Measurements from ENCODE around the gene SMARCA2.
"Not testable (repeated sequence)": the region's sequence is repeated elsewhere in the genome, so short reads cannot be mapped to it uniquely, and the experiment has no call there.

Gene SMARCA2

DNA sequence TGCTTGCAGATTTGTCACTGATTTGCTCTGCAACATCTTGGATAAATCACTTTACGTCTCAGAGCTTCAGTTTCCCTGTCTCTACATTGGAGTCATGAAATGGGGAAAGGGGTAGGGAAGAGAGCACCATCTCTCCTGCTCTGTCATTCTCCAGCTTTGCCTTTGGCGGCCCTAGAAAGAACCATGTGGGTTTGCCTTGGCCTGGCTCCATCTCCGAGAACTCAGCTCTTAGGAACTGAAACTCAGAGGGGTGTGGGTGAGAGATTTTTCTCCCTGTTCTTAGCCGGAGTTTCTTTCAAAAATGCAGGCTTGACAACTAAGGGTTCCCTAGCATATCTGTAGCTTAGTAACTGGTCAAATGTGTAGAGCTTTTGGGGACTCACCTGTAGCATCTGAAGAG, 123.5 kb downstream of the SMARCA2 start:
- peak in 11 of 56 donors; percentile 3 to 46 (median 11) for DNase-seq

DNA sequence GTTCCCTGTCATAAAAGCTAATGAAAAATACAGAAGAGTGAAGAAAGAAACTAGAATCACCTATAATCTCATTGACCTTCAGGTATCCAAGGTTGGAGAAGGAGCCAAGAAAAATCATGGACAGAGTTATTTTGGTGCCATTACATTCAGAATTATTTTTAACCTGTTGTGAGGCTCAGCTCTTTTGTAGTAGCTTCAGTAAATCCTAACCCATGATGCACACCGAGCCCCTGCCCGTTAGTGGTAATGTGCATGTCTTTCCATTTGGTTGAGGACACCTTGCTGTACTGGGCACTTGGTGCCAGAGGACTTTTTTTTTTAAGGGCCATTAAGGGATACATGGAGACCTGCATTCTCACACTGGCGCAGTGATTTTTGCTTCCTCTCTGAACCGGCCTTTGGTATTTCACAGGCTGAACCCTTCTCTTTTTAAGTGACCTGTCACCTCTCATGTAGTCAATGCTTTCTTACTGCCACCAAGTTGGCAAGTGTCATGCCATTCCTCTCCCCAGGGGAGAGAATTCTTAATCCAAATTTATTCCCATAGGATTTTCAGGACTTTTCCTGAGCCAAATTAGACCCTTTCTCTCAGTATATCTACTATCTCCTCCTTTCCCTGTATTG, 125.6 kb downstream of the SMARCA2 start:
- no peak for DNase-seq

DNA sequence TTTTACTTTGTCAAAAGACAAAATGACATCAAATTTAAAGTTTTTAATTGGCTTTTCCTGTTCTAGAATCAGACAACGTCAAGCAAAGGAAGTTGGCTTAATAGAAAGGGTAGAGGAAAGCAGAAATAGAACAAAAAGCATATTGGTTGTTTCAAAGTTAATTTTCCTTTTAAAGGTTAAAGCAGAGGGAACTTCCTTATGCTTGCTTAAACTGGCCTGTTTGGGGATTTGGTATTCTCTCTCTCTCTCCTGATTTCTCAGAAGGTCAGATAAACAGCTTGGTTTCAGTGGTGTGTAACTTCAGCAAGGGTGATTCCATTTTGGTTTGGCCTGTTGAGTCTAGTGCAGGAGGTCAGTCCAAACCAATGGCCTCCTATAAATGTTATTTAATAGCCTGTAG, 127.1 kb downstream of the SMARCA2 start:
- no peak for DNase-seq

DNA sequence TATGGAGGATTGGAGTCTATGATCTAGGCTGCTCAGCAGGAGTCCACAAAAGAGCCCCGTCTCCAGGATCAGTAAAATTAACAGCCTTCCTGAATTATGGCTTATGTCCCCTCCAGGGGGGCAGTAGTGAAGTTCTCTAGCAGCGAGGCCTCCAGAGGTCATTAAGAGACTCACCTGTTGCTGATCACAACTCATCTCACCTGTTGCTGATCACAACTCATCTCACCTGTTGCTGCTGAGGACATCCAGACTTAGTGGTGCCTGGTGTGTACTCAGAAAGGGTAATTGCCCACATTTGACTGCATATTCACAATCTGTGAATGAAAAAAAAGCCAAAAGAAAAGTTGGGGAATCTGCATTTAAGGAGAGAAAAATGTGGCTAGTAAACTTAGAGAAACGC, 129.5 kb downstream of the SMARCA2 start:
- no peak for DNase-seq

DNA sequence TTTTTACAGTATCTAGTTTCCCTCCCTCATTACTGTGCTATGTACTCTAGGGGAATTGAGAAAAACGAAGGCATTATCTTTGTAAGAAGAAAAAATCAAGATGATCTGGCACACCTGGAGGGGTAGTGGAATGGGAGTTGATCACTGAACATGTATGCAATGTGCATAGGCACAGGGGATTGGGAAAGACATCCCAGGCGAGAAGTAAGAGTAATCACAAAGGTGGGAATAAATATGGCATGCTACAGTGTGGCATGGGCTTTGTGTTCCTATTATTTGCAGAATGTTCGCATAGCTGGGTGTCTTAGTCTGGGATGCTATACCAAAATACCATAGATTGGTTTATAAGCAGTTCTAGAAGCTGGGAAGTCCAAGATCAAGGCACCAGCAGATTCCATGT, 130.6 kb downstream of the SMARCA2 start:
- DNase-seq, result no peak

DNA sequence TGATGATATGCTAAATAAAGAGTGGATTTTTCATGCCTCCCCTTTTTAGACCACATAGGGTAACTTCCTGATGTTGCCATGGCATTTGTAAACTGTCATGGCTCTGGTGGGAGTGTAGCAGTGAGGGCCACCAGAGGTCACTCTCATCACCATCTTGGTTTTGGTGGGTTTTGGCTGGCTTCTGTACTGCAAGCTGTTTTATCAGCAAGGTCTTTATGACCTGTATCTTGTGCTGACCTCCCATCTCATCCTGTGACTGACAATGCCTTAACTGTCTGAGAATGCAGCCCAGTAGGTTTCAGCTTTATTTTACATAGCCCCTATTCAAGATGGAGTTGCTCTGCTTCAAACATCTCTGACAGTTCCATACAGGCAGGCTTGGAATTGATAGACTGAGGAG, 131.6 kb downstream of the SMARCA2 start:
- DNase-seq, result not testable (repeated sequence)

DNA sequence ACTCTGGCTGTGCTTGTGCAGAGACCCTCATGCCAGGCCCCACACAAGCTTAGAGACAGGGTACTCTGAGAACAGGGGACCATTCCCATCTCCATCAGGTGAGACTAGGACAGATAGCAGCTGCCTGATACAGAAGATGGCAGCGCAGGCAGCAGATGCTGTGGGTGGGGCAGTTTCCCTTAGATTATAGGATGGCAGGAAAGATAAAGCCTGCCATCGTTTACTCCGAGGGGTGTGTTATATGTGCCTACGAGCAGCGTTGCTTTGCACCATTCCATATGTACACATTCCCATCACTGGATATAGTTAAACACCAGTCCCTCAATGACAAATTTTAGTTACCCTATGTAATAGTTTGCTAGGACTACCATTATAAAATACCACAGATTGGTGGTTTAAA, 135.2 kb downstream of the SMARCA2 start:
- no peak for DNase-seq

DNA sequence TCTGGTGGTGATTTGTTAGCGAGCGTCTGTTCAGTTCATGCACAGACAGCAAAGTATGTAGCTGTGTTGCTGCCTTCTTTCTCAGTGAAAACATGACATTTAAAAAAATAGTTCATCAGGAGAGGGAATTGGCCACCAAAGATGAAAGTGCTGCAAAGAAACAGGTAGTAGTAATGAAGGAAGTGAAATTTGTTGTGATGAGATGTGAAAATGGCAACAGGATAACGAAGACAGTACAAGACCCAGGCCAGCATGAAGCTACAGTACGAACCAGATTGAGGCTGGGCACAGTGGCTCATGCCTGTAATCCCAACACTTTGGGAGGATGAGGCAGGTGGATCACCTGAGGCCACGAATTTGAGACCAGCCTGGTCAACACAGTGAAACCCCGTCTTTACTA, 136.0 kb downstream of the SMARCA2 start:
- DNase-seq, result no peak

DNA sequence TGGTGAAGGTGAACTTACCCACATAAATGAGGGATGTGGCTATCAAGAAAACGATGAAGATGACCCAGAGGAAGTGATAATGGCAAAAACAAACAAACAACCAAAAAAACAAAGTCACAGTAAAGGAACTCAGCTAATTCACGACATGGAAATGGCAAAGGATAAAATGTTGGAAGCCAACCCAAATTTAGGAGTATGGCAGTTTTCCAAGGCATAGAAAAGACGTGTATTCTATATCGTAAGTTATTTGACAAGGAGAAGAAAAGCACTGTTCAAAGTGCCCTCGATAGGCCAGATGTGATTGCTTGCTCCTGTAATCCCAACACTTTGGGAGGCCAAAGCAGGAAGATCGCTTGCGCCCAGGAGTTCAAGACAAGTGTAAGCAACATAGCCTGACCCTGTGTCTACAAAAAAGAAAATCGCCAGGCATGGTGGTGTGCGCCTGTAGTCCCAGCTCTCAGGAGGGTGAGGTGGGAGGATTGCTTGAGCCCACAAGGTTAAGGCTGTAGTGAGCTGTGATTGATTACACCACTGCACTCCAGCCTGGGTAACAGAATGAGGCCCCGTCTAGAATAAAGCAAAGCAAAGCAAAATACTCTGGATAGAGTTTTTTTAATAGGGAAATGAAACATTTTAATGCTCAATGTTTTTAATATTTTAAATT, 138.0 kb downstream of the SMARCA2 start:
- no peak for DNase-seq

DNA sequence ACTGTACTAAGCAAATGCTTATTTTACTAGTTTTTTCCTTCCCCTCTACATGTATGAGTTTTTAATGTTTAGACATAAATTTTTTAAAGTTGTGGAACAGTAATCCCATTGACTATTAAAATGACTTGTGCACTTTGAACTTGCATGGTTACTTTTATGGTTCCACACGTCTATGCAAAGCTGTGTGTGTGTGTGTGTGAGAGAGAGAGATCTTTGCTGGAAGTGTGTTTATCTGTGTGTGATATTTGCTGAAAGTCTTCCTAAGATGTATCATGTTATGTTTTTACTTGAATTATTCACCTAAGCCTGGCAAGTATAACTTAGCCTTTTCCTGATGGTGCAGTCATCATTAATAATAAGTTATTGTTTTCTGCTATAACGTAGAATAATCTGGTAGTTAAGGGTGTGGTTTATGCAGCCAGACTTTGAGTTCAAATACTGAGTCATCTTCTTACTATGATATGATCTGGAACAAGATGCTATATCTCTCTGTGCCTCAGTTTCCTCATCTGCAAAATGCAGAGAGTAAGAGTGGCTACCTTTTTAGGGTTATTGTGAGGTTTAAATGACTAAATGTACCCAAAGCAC, 138.6 kb downstream of the SMARCA2 start:
- DNase-seq, result no peak

DNA sequence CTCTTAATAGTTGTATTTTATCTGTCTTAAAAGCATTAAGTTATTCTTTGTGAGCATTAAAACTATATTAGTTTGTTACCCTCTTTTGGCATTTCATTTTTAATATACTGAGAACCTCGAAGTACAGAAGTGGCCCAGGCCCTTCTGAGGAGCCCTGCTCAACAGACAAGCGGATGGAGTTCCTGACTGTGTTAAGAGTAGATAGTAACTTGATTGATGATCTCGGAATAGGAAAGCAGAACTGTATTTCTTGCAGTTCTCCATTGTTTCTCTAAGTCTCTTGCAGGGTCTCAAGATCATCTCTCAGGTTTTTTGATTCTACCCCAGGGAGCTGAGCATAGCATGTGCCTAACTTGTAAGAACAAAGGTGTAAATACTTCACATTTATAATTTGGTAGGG, 139.6 kb downstream of the SMARCA2 start:
- DNase-seq, result no peak

DNA sequence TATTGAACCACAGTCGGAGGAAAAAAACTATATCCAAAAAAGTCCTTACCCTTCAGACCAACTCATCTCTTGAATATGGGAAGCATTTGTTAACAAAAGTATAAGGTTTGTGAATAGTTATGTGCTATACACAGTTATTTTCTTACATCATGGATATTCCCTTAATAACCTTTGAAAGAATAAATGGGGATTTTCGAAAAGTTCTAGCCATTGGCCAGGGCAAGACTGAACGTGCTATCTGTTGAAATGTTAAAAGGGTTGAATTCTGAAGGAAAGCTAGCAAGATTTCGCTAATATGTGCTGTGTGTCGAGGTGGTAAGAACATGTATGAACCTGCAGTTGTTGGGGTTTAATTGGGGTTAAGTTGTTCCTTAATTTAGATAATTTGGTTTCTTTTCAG, 140.8 kb downstream of the SMARCA2 start:
- DNase-seq, result no peak

DNA sequence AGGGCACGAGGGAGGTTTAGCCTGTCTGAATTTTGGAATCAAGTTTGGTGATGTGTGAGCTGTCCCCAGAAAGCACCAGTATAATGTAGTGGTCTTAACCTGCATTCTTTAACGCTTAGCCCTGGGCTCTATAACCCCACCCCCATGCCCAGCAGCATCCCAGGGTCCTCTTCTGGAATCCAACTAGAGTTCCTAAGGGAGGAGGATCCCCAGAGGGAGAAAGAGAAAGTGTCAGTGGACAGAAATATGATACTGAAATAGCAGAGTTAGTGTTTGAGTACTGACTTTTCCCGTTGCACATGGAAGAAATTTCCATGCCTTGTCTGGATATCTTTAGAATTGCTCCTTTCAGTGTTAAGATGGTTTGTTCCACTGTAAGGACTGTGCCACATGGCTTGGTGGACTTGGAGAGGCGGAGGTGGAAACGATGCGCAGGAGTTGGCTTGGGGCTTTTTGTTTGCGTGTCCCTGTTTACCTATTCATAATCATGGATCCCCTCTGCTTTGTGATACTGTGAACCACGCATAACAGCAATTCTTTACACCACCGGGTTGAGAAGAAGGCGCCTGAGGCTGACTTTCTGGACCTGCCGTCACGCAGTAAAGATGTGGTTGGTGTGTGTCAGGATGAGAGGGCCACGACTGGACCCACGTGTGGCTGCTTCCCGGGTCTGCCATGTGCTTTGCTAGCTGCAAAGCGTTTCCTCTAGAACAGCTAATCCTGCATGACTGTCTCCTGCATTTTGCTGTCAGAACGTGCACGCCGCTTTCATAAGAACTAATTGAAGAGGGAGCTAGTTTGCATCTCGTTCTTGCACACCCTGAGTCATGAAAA, 142.3 kb downstream of the SMARCA2 start:
- DNase-seq, result peak in 41 of 56 donors; percentile 7 to 58 (median 29)

DNA sequence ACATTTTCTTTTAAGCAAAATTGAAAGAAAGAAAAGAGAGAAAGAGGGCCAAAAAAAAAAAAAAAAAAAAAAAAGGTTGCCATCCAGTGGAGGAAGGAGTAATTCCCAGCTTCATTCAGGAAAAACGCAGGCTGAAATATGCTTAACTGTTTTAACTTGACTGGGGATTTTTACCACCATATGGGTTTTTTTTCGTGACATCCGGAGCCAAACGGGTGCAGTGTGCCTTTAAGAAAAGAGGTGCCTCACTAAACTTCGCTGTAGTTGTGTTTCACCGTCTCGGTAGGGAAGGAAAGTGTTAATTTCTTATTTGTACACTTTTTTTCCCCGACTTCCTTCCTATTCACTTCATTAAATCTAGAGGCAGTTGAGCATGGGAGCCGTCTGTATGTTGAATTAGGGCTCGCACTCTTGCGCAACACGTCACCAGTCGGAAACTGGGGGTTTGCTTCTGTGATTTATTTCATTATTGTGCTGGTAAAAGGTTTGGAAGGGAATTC, 143.0 kb downstream of the SMARCA2 start:
- peak in 19 of 56 donors; percentile 5 to 51 (median 16) for DNase-seq

DNA sequence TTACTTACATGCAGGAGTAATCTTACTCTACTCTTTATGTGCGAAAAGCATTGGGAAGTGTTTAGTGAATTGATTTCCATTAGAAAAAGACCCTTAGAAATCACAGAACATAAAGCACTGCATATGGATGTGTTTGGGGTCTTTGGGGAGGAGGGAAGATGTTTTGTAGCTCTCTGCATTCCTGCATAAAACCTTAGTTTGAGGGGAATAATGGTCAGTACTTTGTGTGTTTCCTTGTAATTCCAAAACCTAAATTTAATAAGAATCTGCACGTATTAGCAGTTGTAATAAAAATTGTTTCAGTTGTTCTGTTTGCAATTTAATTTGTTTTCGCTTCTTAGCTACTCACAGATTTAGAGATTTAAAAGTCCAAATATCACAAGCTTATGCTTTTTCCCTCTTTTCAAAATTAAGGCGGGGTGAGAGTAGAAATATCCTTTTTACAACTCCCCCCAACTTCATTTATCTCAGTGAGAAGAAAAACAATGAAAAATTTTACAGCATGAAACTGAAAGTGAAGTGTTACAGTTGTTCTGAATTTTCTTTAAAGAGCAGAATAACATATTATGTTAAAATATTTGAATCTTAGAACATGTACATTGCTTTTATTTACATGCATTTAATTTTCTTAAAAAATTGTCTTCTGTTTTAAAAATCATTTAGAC, 143.8 kb downstream of the SMARCA2 start:
- no peak for DNase-seq

DNA sequence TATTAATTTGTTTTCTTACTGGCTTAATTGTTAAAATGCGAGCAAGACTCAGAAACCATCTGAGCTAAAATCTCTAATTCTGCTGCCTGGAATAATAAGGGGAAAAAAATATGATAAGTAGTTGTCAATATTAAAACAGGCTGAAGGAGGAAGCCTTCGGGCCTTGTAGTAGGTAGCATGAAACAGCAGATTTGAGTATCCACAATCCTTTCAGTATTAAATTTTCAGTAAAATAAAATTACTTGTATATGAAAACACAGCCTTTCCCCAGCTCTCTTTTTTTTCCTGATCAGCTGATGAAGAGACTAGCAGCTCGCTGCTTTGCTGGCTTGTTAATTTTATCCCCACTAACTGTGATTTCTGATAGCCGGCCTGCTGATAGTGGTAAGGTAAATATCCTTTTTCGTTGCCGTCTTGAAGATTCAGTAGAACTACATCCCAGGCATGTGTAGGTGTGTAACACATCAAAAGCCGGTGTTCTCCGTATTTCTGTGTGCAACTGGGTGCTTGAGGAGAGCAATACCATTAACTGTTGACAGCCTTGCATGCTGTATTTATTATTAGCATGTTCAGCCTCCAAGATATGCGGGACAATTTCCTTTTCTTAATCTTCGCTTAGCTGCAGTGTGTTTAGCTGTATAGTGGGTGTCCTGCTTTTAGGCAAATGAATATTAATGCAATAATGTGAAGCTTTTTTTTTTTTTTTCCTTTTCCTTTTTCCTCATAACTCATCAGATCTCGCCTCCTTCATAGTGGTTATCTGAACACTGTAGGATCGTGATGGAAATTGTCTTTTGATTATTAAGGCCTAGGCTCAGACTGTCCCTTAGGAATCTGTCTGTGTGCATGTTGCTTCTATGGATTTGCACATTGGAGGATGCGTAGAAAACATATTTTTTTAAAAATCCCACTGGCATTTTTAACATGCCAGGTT, 144.6 kb downstream of the SMARCA2 start:
- DNase-seq, result peak in 20 of 56 donors; percentile 6 to 58 (median 25)

DNA sequence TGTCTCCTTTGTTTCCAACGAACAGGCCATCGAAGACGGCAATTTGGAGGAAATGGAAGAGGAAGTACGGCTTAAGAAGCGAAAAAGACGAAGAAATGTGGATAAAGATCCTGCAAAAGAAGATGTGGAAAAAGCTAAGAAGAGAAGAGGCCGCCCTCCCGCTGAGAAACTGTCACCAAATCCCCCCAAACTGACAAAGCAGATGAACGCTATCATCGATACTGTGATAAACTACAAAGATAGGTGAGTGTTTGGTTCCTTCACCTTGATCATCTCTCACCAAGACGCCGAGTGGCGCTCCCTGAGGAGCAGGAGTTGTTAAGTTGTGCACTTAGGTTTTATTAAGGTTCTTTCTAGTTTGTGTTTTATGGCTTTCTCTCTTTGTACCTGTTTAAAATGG, 146.5 kb downstream of the SMARCA2 start:
- no peak for DNase-seq

DNA sequence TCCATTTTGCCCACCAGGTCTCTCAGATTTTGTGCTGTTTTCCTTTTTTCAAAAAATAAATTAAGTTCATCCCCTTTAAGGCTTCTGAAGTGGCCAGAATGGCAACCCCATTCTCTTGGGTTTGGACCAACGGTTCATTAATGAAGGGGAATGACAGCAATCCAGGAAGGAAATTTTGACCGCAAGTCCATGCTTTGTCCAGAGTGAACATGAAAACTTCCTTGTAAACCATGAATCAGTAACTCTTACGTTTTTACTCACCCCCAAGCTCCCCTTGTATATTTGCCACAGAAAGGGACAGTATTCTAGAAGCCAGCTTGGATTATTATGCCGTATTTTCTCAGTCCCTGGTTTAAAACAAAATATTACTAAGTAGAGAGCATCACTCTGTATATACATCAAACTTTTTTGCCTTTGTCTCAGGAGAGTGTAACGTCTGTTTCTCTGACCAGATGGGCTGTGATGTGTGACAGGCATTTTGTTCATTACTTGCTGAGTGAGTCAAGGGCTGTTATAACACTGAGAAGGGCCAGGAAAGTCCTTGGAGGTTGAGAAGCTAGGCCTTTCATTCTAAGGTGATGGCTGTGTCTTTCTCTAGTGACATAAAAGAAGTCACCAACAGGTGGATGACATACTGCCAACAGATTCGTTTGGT, 148.2 kb downstream of the SMARCA2 start:
- DNase-seq, result no peak

DNA sequence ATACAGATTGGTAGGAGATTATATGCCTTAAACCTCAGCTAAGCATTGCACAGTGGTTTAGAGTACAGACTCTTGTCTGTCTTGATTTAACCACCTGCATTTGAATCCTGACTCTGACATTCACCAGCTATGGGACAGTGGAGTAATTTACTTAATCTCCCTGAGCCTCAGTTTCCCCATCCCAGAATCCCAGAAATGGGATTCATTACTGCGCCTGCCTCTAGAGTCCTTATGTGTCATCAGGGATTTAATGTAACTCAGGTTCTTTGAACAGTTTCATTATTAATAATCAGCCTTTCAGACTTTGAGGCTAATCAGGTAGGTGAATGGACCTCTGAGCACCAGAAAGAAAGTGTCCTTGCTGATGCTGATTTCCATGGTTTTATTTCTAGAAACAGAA, 149.1 kb downstream of the SMARCA2 start:
- DNase-seq, result no peak

DNA sequence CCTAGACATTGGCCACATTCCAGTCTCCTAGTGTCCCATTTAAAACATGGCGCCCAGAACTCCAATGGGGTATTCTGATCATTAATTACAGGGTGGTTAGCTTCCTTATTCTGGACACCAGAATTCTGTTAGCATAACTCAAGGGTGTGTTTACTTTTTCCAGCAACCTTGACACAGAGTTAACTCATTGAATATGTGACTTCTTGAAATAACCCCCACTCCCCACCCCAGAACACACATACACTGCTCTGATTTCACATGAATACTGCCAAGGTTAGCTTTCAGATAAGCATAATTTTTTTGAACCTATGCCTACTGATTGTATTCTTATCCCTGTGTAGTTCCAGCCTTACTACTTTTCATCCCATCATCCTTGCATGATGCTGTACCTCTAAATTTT, 151.1 kb downstream of the SMARCA2 start:
- no peak for DNase-seq
